ENCODE data around the gene PRKCE. TPM values are rescaled to one million over a fixed set of nuclear protein-coding genes. Genes with fewer than 3 reads are reported as not detected.

PRKCE gene
- polyA plus RNA-seq, 3 donors, result 8.3 to 9.1 (median 8.8) TPM

DNA sequence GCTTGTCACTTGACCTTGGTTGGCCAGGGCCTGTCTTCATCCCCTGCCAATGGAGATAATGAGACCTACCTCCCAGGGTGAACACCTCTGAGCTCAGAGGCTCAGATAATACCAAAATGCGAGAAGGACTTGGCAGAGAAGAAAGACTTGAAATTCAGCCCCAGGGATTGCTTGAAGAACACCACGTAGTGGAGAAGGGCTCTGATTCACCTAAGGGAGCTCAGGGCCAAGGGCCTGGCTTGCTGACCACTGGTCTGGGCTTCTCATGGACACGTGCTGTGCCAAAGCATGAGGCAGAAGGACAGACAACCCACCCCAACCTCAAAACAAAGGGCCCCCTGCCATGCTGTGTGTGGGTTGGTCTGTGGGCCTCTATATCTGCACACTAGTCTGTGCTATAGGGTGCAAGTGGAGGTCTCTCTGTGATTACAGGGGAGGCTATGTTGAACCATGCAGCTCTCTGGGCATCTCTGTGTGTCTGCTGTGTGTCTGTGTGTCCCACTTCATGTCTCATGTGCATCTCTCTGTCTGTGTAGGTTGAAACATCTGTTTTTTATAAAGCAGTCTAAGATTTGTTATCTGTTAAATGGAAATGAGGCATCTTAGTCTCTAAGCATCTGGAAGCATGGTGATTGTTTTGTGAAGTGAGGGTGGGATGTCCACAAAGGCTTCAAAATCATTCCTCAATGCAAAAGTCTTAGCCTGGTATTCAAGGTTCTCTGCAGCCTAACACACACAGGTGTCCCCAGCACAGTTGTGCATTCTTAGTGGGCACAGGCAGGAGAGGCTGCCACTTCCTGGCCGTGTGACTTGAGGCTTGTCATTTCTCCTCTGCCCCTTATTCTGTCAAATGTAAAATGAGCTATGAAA is 584.8 kb downstream of the PRKCE start:
- DNase-seq (ENCODE audit: extremely low read depth in 1 of 11, low read depth in 9 of 11, low spot score in 4 of 11), result no peak

DNA sequence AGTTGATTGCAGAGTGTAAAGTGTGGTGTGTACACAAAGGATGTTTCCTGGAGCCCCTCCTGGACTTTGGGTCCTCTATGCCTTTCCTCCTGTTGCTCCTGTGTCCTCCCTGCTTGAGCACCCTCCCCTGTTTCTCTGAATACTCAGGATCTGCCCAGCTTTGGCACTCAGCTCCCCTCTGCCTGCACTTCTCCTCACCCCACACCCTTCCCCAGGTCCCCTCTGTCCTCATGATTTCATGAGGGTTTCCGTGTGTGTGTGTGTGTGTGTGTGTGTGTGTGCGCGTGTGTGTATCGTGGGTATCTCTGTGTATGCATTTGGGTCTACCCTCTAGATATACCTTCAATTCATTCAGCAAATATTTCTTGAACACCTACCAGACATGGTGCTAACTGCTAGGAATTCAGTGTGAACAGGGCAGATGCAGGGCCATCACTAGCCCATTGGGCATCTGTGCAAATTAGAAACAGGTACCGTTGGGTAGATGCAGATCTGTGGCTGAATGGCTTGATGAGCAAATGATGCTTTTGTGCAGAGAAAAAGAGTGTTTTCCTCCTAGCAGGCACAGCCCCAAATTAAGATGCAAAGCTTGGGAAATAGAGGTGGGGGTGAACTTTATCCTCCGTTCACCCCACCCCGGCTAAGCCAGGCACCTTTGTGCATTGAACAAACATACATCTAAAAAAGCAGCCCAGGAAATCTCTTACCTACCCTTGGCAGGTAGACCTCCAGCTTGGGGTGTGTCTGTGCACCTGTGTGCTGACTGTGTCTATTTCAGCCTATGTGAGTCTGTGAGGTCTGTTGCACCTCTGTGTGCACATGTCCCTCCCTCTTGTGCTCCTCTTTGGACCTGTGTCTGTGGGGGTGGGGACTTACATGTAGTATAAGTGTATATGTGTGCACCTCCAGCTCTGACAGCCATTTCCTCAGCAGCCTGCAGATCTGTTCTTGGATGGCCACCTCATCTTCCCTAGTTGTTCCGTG is 585.7 kb downstream of the PRKCE start:
- DNase-seq (ENCODE audit: extremely low read depth in 1 of 11, low read depth in 9 of 11, low spot score in 4 of 11), result no peak

Other genes with a start within 250 kb of the PRKCE start
- gene SRBD1, start 40.4 kb upstream of the PRKCE start, polyA plus RNA-seq (ENCODE audit: insufficient read length in 3 of 3), result 10 to 100 TPM; 20.8 to 26.9 (median 23.9) TPM

All from renal cortex interstitium (tissue), 11 donors.